Left lung (tissue), 10 donors: Measurements from ENCODE around the gene GORAB. TPM values are rescaled to one million over a fixed set of nuclear protein-coding genes. Genes with fewer than 3 reads are reported as not detected.

Source experiments
- ATAC-seq: fragments of 200-7000 bp; cut with Tn5 transposase; one replicate; pipeline ENCODE4 v1.9.1; 2020; ENCODE audit warnings: moderate library complexity
- DNase-seq, 4 donors: peaks; one replicate each; pipeline ENCODE4 v3.0.0-alpha.2; 2013 to 2020
- H3K27ac ChIP-seq, 2 donors: fragments of 200-600 bp; sonication (generic) in 1 of 2; one replicate each; pipeline versions ENCODE4 v1.5.0 to v1.8.0; 2020 to 2021
- H3K27me3 ChIP-seq, 2 donors: fragments of 200-600 bp; sonication (generic) in 1 of 2; one replicate each; pipeline versions ENCODE4 v1.5.0 to v1.8.0; 2020 to 2021
- H3K36me3 ChIP-seq, 2 donors: fragments of 200-600 bp; sonication (generic) in 1 of 2; one replicate each; pipeline versions ENCODE4 v1.5.0 to v1.8.0; 2020 to 2021
- H3K4me1 ChIP-seq, 2 donors: fragments of 200-600 bp; one replicate each; pipeline ENCODE4 v1.8.0; 2021
- H3K4me3 ChIP-seq, 2 donors: fragments of 200-600 bp; sonication (generic) in 1 of 2; one replicate each; pipeline versions ENCODE4 v1.5.0 to v1.8.0; 2020 to 2021; ENCODE audit warnings: mild to moderate bottlenecking in 1 of 2
- H3K9me3 ChIP-seq, 2 donors: fragments of 200-600 bp; sonication (generic) in 1 of 2; one replicate each; pipeline versions ENCODE4 v1.5.0 to v1.8.0; 2020 to 2021
- CTCF ChIP-seq, 2 donors: fragments of 200-600 bp; sonication (generic) in 1 of 2; IDR thresholded peaks; one replicate each; pipeline versions ENCODE4 v1.5.0 to v1.8.0; 2021; ENCODE audit warnings: antibody characterized with exemption in 2 of 2
- intact Hi-C, 2 donors: fragments of 100-400 bp; cut with DNase I; formaldehyde crosslinking; loops; one replicate each; pipeline versions ENCODE4 v1.11.2 to v1.14.2; 2022
- polyA plus RNA-seq, 6 donors: library from polyadenylated mRNA; unstranded; fragments of 120-200 nt; gene quantifications; one replicate each; pipeline ENCODE4 v1.2.1, GENCODE V29; 2013; ENCODE audit not compliant: insufficient read length in 6 of 6
- total RNA-seq, 2 donors: library from RNA; stranded (reverse); fragmentation: NEBNext Ultra II Directional; extraction: Animal tissue kit (Norgen Biotek cat#: 25700); gene quantifications; one replicate each; pipeline ENCODE4 v1.2.1, GENCODE V29; 2021
- donor health status: DM: no; HTN: yes; CAD: no.
- donor health status: DM: no; HTN: no; CAD: no.

Gene GORAB
- total and polyA plus RNA-seq, 8 donors: 11.1 to 29.1 (median 24.1) TPM

GRCh38 chr1:170494369-170494768, 37.6 kb upstream of the GORAB start:
- H3K27me3 ChIP-seq: no peaks in the 10 kb centered on the region
- H3K27ac ChIP-seq: peak overlapping the region in 1 of 2 donors; percentile 16
- no peak for ATAC-seq
- no peak for TF ChIP-seq CTCF (IDR thresholded peaks at IDR 0.05)
- intact Hi-C loops: no loop called here
- no peaks in the 10 kb centered on the region for H3K36me3 ChIP-seq
- peaks cover 0 to 5% of the 10 kb centered on the region in 2 donors for H3K4me1 ChIP-seq
- DNase-seq: peak in 2 of 4 donors; percentile 13 to 39
- H3K4me3 ChIP-seq: no peak overlapping the region
- H3K9me3 ChIP-seq: no peaks in the 10 kb centered on the region

GRCh38 chr1:170495006-170495405, 37.0 kb upstream of the GORAB start:
- H3K9me3 ChIP-seq: no peaks in the 10 kb centered on the region
- no peaks in the 10 kb centered on the region for H3K36me3 ChIP-seq
- H3K4me3 ChIP-seq: no peak overlapping the region
- no peaks in the 10 kb centered on the region for H3K27me3 ChIP-seq
- H3K27ac ChIP-seq: peak overlapping the region in 1 of 2 donors; percentile 16
- ATAC-seq: no peak
- H3K4me1 ChIP-seq: peaks cover 0 to 5% of the 10 kb centered on the region in 2 donors
- DNase-seq: no peak
- TF ChIP-seq CTCF (IDR thresholded peaks at IDR 0.05): no peak
- intact Hi-C loops: no loop called here

- Histone ChIP-seq H3K4me3 (no peak overlapping the region), H3K36me3 (no peaks in the 10 kb centered on the region), H3K27me3 (no peaks in the 10 kb centered on the region), H3K9me3 (no peaks in the 10 kb centered on the region), H3K27ac (no peak overlapping the region), H3K4me1 (peaks cover 0 to 5% of the 10 kb centered on the region in 2 donors)
- ATAC-seq (no peak), DNase-seq (no peak)
- TF ChIP-seq CTCF (IDR thresholded peaks at IDR 0.05): no peak
- intact Hi-C loops: no loop called here
Measured at GRCh38 chr1:170498876-170499275, 33.1 kb upstream of the GORAB start.

- Histone ChIP-seq H3K27ac (no peak overlapping the region), H3K4me1 (no peaks in the 10 kb centered on the region), H3K4me3 (no peak overlapping the region), H3K36me3 (no peaks in the 10 kb centered on the region), H3K9me3 (peaks cover 0 to 2% of the 10 kb centered on the region in 2 donors), H3K27me3 (no peaks in the 10 kb centered on the region)
- no peak for TF ChIP-seq CTCF (IDR thresholded peaks at IDR 0.05)
- DNase-seq (no peak), ATAC-seq (no peak)
- intact Hi-C loops: no loop called here
Measured at GRCh38 chr1:170503665-170504064, 28.3 kb upstream of the GORAB start.

- Histone ChIP-seq H3K9me3 (no peaks in the 10 kb centered on the region), H3K36me3 (no peaks in the 10 kb centered on the region), H3K4me3 (no peak overlapping the region), H3K27me3 (no peaks in the 10 kb centered on the region), H3K4me1 (no peaks in the 10 kb centered on the region), H3K27ac (no peak overlapping the region)
- no peak for TF ChIP-seq CTCF (IDR thresholded peaks at IDR 0.05)
- DNase-seq (no peak), ATAC-seq (no peak)
- intact Hi-C loops: no loop called here
Measured at GRCh38 chr1:170510163-170510562, 21.8 kb upstream of the GORAB start.
